Vagina (tissue), 2 donors: ENCODE data around the gene MADD. TPM values are rescaled to one million over a fixed set of nuclear protein-coding genes. Genes with fewer than 3 reads are reported as not detected.

Experiments used
- DNase-seq, 2 donors: peaks; one replicate each; pipeline ENCODE4 v3.0.0-alpha.2; 2017; ENCODE audit errors: extremely low spot score in 2 of 2
- H3K27ac ChIP-seq: fragments of 200-600 bp; sonication (generic); one replicate; pipeline ENCODE4 v1.5.1; 2019
- H3K27me3 ChIP-seq: fragments of 200-600 bp; sonication (generic); one replicate; pipeline ENCODE4 v1.5.1; 2019
- H3K36me3 ChIP-seq, 2 donors: fragments of 200-600 bp; sonication (generic); one replicate each; pipeline ENCODE4 v1.5.1; 2017 to 2019
- H3K4me1 ChIP-seq: fragments of 200-600 bp; sonication (generic); one replicate; pipeline ENCODE4 v1.5.1; 2019
- H3K4me3 ChIP-seq, 2 donors: fragments of 200-600 bp; sonication (generic); 1 replicate in 1 of 2; 2 replicates in 1 of 2; pipeline ENCODE4 v1.5.1; 2016 to 2019
- H3K9me3 ChIP-seq: fragments of 200-600 bp; sonication (generic); one replicate; pipeline ENCODE4 v1.5.1; 2019
- POLR2A ChIP-seq, 2 donors: fragments of 450-650 bp; IDR thresholded peaks; one replicate each; pipeline ENCODE4 v1.6.1; 2017; ENCODE audit warnings: antibody characterized with exemption in 2 of 2, mild to moderate bottlenecking in 2 of 2, moderate library complexity in 2 of 2
- POLR2AphosphoS5 ChIP-seq, 2 donors: sonication (generic); formaldehyde crosslinking; IDR thresholded peaks; one replicate each; pipeline ENCODE4 v1.9.0; 2017; ENCODE audit warnings: antibody characterized with exemption in 2 of 2, mild to moderate bottlenecking in 2 of 2, low read depth in 1 of 2; ENCODE audit not compliant: insufficient read depth in 1 of 2
- intact Hi-C: fragments of 100-400 bp; cut with DNase I; formaldehyde crosslinking; loops from one replicate; pipeline ENCODE4 v1.15.1; 2023
- total RNA-seq: library from RNA; depleted of rRNA; stranded (reverse); fragments of >200 nt; gene quantifications from one replicate; pipeline ENCODE4 v1.2.3, GENCODE V29; 2016
- TF ChIP-seq, protein P1 (sequence below), 3 experiments: fragments of 450-650 bp in 2 of 3; fragments of 200-600 bp in 1 of 3; sonication (generic) in 1 of 3; IDR thresholded peaks; one replicate each; pipeline ENCODE4 v1.5.1; 2017 to 2019; ENCODE audit warnings: antibody characterized with exemption in 3 of 3, mild to moderate bottlenecking in 2 of 3, moderate library complexity in 2 of 3

The MADD gene
- total RNA-seq, 1 donor from 2014 or later: 56.5 TPM

DNA sequence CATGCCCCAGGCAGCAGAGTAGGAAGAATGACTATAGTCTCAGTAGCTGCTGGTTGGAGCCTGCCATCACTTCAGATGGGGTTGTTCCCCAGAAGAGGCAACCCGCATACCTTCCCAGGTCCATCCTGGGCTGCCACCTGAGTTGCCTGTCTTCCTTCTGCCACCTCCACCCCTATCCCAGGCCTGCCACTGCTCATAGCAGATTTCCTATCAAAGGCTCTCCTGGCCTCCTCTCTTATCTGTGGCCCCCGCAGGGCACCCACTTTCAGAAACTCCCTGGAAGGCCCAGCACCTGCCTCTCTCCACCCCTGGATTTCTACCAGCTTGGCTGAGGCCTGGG lies 12.8 kb upstream of the MADD start:
- Histone ChIP-seq H3K9me3 (no peaks in the 10 kb centered on the region), H3K36me3 (peaks cover 0 to 4% of the 10 kb centered on the region in 2 donors), H3K27ac (peak overlapping the region; percentile 85), H3K27me3 (no peaks in the 10 kb centered on the region), H3K4me1 (peaks cover 68% of the 10 kb centered on the region), H3K4me3 (peak overlapping the region; percentile 36 to 42)
- no peak for DNase-seq
- no peak for TF ChIP-seq POLR2AphosphoS5 (IDR thresholded peaks at IDR 0.05; ENCODE audit: insufficient read depth in 1 of 2, low read depth in 1 of 2)
- TF ChIP-seq POLR2A (IDR thresholded peaks at IDR 0.05): no peak
- TF ChIP-seq, protein P1, sequence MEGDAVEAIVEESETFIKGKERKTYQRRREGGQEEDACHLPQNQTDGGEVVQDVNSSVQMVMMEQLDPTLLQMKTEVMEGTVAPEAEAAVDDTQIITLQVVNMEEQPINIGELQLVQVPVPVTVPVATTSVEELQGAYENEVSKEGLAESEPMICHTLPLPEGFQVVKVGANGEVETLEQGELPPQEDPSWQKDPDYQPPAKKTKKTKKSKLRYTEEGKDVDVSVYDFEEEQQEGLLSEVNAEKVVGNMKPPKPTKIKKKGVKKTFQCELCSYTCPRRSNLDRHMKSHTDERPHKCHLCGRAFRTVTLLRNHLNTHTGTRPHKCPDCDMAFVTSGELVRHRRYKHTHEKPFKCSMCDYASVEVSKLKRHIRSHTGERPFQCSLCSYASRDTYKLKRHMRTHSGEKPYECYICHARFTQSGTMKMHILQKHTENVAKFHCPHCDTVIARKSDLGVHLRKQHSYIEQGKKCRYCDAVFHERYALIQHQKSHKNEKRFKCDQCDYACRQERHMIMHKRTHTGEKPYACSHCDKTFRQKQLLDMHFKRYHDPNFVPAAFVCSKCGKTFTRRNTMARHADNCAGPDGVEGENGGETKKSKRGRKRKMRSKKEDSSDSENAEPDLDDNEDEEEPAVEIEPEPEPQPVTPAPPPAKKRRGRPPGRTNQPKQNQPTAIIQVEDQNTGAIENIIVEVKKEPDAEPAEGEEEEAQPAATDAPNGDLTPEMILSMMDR (IDR thresholded peaks at IDR 0.05): no peak
- intact Hi-C loops: loop anchor here (5.0 kb wide), 2 partner anchors 40 to 80 kb away; partner anchors contain the start of gene ARFGAP2

- peaks cover 68% of the 10 kb centered on the region for H3K4me1 ChIP-seq
- peak in 1 of 2 donors; percentile 94 for DNase-seq
- TF ChIP-seq, protein P1 (IDR thresholded peaks at IDR 0.05): peak; percentile 29 to 61 (median 50)
- TF ChIP-seq POLR2A (IDR thresholded peaks at IDR 0.05) (no peak), POLR2AphosphoS5 (IDR thresholded peaks at IDR 0.05; ENCODE audit: insufficient read depth in 1 of 2, low read depth in 1 of 2) (peak; percentile 15 to 73)
- peak within 1 kb of the TSS; percentile 36 to 42 for H3K4me3 ChIP-seq
- peaks cover 0 to 4% of the 10 kb centered on the region in 2 donors for H3K36me3 ChIP-seq
- no peaks in the 10 kb centered on the region for H3K27me3 ChIP-seq
- H3K9me3 ChIP-seq: no peaks in the 10 kb centered on the region
- intact Hi-C loops: loop anchor here (5.0 kb wide), 2 partner anchors 40 to 80 kb away; partner anchors contain the start of gene ARFGAP2
- H3K27ac ChIP-seq: peak within 1 kb of the TSS; percentile 85
Observed at GRCh38 chr11:47257517-47258316, 12.2 kb upstream of the MADD start, which contains the start of gene NR1H3. NR1H3 (plus strand) TSS chr11:47257996; CDS start chr11:47259217, 1,221 bp downstream.

DNA sequence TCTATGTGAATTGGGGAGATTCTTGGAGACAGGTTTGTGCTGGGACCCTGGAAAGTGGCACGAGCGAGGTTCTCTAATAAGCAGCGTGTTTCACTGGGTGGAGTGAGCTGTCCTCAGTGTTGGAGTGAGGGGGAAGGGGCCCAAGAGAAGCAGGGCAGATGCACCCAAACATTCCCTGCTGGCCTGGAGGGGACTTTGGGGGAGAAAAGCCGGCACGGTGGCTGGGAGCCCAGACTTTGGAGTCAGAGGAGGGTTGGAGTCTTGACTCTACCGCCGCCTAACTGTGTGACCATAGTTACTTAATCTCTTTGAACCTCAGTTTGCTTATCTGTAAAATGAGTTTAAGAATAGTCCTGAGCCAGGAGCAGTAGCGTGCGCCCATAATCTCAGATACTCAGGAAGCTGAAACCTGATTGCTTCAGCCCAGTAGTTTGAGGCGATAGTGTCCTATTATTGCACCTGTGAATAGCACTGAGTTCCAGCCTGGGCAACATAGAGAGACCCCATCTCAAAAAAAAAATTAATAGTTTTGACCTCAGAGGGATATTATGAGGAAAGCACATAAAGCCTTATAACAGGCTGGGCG lies 11.5 kb upstream of the MADD start:
- H3K4me3 ChIP-seq: peak overlapping the region; percentile 36 to 42
- H3K36me3 ChIP-seq: peaks cover 0 to 4% of the 10 kb centered on the region in 2 donors
- no peak for TF ChIP-seq POLR2AphosphoS5 (IDR thresholded peaks at IDR 0.05; ENCODE audit: insufficient read depth in 1 of 2, low read depth in 1 of 2)
- TF ChIP-seq, protein P1 (IDR thresholded peaks at IDR 0.05): peak in 1 of 3 experiments; percentile 11
- TF ChIP-seq POLR2A (IDR thresholded peaks at IDR 0.05): no peak
- no peaks in the 10 kb centered on the region for H3K27me3 ChIP-seq
- intact Hi-C loops: loop anchor here (5.0 kb wide), 2 partner anchors 41 to 81 kb away; partner anchors contain the start of gene ARFGAP2
- H3K27ac ChIP-seq: peak overlapping the region; percentile 85
- no peak for DNase-seq
- peaks cover 66% of the 10 kb centered on the region for H3K4me1 ChIP-seq
- no peaks in the 10 kb centered on the region for H3K9me3 ChIP-seq

GRCh38 chr11:47259232-47259977 lies 10.5 kb upstream of the MADD start:
- Histone ChIP-seq H3K36me3 (peaks cover 0 to 4% of the 10 kb centered on the region in 2 donors), H3K27ac (peak overlapping the region; percentile 85), H3K4me3 (no peak overlapping the region), H3K9me3 (no peaks in the 10 kb centered on the region), H3K4me1 (peaks cover 63% of the 10 kb centered on the region), H3K27me3 (no peaks in the 10 kb centered on the region)
- TF ChIP-seq, protein P1 (IDR thresholded peaks at IDR 0.05): peak in 1 of 3 experiments; percentile 35
- no peak for TF ChIP-seq POLR2AphosphoS5 (IDR thresholded peaks at IDR 0.05; ENCODE audit: insufficient read depth in 1 of 2, low read depth in 1 of 2)
- intact Hi-C loops: loop anchor here (5.0 kb wide), 2 partner anchors 42 to 82 kb away; partner anchors contain the start of gene ARFGAP2
- no peak for DNase-seq
